ENCODE measurements around the gene RTP2.

DNA sequence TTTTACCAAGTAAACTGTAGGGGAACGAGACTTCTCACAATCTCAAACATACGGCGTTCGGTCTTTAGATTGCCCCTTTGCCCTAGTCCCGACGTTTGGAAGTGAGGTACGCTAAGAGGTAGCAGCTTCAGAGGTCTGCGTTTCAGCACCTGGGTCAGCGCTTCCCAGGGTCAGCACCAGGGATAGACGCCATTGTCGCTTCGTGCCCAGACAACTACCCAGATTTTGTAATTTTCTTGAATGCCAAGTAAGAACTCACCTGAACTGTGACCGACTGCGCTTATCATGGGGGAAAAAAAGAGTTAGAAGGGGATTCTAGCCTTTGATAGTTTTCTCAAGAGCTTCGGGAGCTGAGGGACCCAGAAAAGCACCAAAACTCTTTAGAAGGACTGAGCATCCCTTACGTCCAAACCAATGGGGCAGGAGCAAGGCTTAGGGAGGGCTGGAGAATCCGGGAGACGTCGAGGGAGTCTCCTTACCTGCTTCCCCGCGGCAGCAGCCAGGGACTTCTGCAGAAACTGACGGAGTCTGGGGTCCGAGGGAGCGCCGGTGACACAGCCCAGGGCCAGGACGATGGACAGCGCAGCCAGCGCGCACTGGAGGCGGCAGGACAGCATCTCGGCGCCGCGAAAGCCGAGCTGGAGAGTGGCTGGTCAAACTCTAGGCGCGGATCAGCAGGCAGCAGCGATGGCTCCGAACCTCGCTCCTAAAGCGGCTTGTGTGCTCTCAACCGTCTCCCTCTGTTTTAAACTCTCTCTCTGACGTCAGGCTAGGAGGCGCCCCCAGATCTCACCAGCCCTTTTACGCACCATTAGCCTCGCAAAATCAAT is 32.5 kb downstream of the RTP2 start, which contains the start of gene SST:
- TF ChIP-seq POLR2A (IDR thresholded peaks at IDR 0.05): no peak
- TF ChIP-seq, protein P1, sequence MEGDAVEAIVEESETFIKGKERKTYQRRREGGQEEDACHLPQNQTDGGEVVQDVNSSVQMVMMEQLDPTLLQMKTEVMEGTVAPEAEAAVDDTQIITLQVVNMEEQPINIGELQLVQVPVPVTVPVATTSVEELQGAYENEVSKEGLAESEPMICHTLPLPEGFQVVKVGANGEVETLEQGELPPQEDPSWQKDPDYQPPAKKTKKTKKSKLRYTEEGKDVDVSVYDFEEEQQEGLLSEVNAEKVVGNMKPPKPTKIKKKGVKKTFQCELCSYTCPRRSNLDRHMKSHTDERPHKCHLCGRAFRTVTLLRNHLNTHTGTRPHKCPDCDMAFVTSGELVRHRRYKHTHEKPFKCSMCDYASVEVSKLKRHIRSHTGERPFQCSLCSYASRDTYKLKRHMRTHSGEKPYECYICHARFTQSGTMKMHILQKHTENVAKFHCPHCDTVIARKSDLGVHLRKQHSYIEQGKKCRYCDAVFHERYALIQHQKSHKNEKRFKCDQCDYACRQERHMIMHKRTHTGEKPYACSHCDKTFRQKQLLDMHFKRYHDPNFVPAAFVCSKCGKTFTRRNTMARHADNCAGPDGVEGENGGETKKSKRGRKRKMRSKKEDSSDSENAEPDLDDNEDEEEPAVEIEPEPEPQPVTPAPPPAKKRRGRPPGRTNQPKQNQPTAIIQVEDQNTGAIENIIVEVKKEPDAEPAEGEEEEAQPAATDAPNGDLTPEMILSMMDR (IDR thresholded peaks at IDR 0.05): no peak
